ENCODE measurements around the gene SFMBT2. TPM values are rescaled to one million over a fixed set of nuclear protein-coding genes. Genes with fewer than 3 reads are reported as not detected.
A peak's percentile ranks its signal among the peaks of the same experiment; 100 is the strongest.

Gene SFMBT2
- total and polyA plus RNA-seq, 2 of the 4 experiments (the other 2 are of a cell fraction), result 0.70 to 1.3 TPM

DNA sequence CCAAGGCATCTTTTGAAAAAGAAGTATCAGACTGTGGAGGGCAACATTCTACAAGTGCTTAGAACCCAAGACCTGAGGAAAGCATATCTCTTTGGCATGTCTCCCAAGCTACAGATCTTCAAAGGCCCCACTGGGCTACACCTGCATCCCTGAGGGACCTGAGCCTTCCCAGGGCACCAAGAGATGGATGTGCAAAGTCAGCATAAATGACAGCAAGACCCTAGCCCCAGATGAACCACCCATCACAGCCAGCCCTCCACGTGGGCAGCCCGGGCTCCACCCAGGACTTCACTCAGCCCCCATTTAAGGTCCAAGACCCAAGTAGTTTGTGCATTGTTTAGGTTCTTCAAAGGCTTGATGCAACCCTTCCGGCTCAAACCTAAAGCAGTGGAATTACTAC is 123.5 kb downstream of the SFMBT2 start:
- Histone ChIP-seq H3K9me3 (ENCODE audit: control insufficient read depth, insufficient read depth, low read length) (0 out of 2 replicates have a peak, but pooled peaks cover 2% of the 10 kb centered on the region), H3K56ac (ENCODE audit: extremely low read depth, insufficient read depth, low read length) (no peak overlapping the region), H2BK5ac (ENCODE audit: low read depth, low read length, poor library complexity, severe bottlenecking) (no peak overlapping the region), H3K9ac (ENCODE audit: low read depth, low read length) (no peak overlapping the region), H3K4me1 (ENCODE audit: control insufficient read depth, insufficient read depth, low read length) (peaks cover 2% of the 10 kb centered on the region; the same call in 1 of the 2 replicates), H4K8ac (ENCODE audit: low read depth in 2 of 2, low read length in 2 of 2) (no peak overlapping the region), H3K18ac (ENCODE audit: low read depth, low read length) (no peak overlapping the region), H3K4me3 (ENCODE audit: insufficient read depth, low read depth, low read length) (no peak overlapping the region), H3K14ac (replicated peaks; ENCODE audit: low read depth, low read length) (no peak overlapping the region), H3K23ac (ENCODE audit: low read depth, low read length) (no peak overlapping the region), H4K20me1 (ENCODE audit: insufficient read depth, low read length) (no peaks in the 10 kb centered on the region), H4K5ac (ENCODE audit: low read depth, low read length) (no peak overlapping the region), H2BK20ac (ENCODE audit: low read depth, low read length) (no peak overlapping the region), H2BK15ac (ENCODE audit: low read depth, low read length) (no peak overlapping the region), H3K36me3 (ENCODE audit: control insufficient read depth, insufficient read depth, low read length) (no peaks in the 10 kb centered on the region), H3K9me1 (ENCODE audit: insufficient read depth, low read length) (no peaks in the 10 kb centered on the region), H3K27me3 (ENCODE audit: control insufficient read depth, insufficient read depth, low read length) (no peaks in the 10 kb centered on the region), H3K27ac (ENCODE audit: insufficient read depth, low read length) (no peak overlapping the region), H4K91ac (ENCODE audit: insufficient read depth, low read depth, low read length) (no peak overlapping the region), H3K4ac (ENCODE audit: low read depth, low read length) (no peak overlapping the region), H2BK120ac (ENCODE audit: low read depth, low read length) (no peak overlapping the region), H3K79me1 (ENCODE audit: low read depth in 1 of 2, low read length in 2 of 2) (no peaks in the 10 kb centered on the region), H2AFZ (replicated peaks; ENCODE audit: low read length, poor library complexity) (no peak overlapping the region), H2AK5ac (ENCODE audit: low read depth, low read length) (no peak overlapping the region), H2AK9ac (replicated peaks; ENCODE audit: low read depth, low read length, poor library complexity) (no peak overlapping the region), H3K4me2 (ENCODE audit: low read depth, low read length) (no peak overlapping the region)
- no CpG with 5 or more reads among the region's 3 CpGs for WGBS, 2 experiments (ENCODE audit: extremely low coverage in 2 of 2, insufficient read length in 1 of 2)
- BruUV-seq (replicated peaks), result no TSS peak
- ATAC-seq (ENCODE audit: low read depth) (no peak), DNase-seq (no peak)
- in situ Hi-C loops (cut with MboI; ENCODE audit: low sequenced_read_pairs) (no loop called here), intact Hi-C loops (cut with micrococcal nuclease) (no loop called here), dilution Hi-C loops (cut with HindIII; ENCODE audit: low sequenced_read_pairs, unreplicated experiment) (no loop called here)
- TF ChIP-seq RCOR1 (IDR thresholded peaks at IDR 0.05; ENCODE audit: insufficient replicate concordance, low read length) (no peak), BHLHE40 (IDR thresholded peaks at IDR 0.05; ENCODE audit: low read depth, low read length) (no peak), NFE2L2 (IDR thresholded peaks at IDR 0.05; ENCODE audit: low read depth, low read length) (no peak), RFX5 (IDR thresholded peaks at IDR 0.05; ENCODE audit: low read depth, low read length) (no peak), MAFK (IDR thresholded peaks at IDR 0.05; ENCODE audit: low read depth, low read length) (peak; percentile 83), CHD1 (IDR thresholded peaks at IDR 0.05; ENCODE audit: low read depth, low read length) (no peak), POLR2A (IDR thresholded peaks at IDR 0.05; ENCODE audit: low read depth, low read length) (no peak)
- TF ChIP-seq, protein P1, sequence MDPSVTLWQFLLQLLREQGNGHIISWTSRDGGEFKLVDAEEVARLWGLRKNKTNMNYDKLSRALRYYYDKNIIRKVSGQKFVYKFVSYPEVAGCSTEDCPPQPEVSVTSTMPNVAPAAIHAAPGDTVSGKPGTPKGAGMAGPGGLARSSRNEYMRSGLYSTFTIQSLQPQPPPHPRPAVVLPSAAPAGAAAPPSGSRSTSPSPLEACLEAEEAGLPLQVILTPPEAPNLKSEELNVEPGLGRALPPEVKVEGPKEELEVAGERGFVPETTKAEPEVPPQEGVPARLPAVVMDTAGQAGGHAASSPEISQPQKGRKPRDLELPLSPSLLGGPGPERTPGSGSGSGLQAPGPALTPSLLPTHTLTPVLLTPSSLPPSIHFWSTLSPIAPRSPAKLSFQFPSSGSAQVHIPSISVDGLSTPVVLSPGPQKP (IDR thresholded peaks at IDR 0.05; ENCODE audit: borderline replicate concordance, low read depth, low read length), result no peak
- POLR2A ChIA-PET (ENCODE audit: unreplicated experiment), result no interaction called here
- CTCF ChIA-PET, result interaction anchor here (0.7 kb wide), 1 partner anchor 201 kb away, joined by 4 read pairs; no protein-coding TSS in a partner anchor

All from IMR-90 (cell line).